ENCODE data around the gene GRM7.

The GRM7 gene

GRCh38 chr3:6985848-6986247 lies 124.9 kb downstream of the GRM7 start:
- DNase-seq: no peak

GRCh38 chr3:6989608-6990291 lies 128.8 kb downstream of the GRM7 start:
- DNase-seq: no peak

- DNase-seq: peak; percentile 38
Observed at GRCh38 chr3:6994081-6994668, 133.3 kb downstream of the GRM7 start.

- no peak for DNase-seq
Observed at GRCh38 chr3:7000501-7000900, 139.6 kb downstream of the GRM7 start.

GRCh38 chr3:7001370-7001769 lies 140.5 kb downstream of the GRM7 start:
- no peak for DNase-seq

GRCh38 chr3:7015683-7016440 lies 154.9 kb downstream of the GRM7 start:
- no peak for DNase-seq

- peak; percentile 22 for DNase-seq
Observed at GRCh38 chr3:7025581-7026300, 164.8 kb downstream of the GRM7 start.

- no peak for DNase-seq
Observed at GRCh38 chr3:7029562-7029961, 168.6 kb downstream of the GRM7 start.

GRCh38 chr3:7038394-7038793 lies 177.5 kb downstream of the GRM7 start:
- DNase-seq: no peak

- DNase-seq: no peak
Observed at GRCh38 chr3:7062714-7063113, 201.8 kb downstream of the GRM7 start.

- DNase-seq: no peak
Observed at GRCh38 chr3:7070461-7070860, 209.5 kb downstream of the GRM7 start.

GRCh38 chr3:7074217-7074616 lies 213.3 kb downstream of the GRM7 start:
- peak; percentile 11 for DNase-seq

GRCh38 chr3:7075117-7075516 lies 214.2 kb downstream of the GRM7 start:
- no peak for DNase-seq

GRCh38 chr3:7075901-7076300 lies 215.0 kb downstream of the GRM7 start:
- no peak for DNase-seq

GRCh38 chr3:7082244-7082643 lies 221.3 kb downstream of the GRM7 start:
- DNase-seq: no peak

- no peak for DNase-seq
Observed at GRCh38 chr3:7086417-7086816, 225.5 kb downstream of the GRM7 start.

- DNase-seq: no peak
Observed at GRCh38 chr3:7095116-7095515, 234.2 kb downstream of the GRM7 start.

- no peak for DNase-seq
Observed at GRCh38 chr3:7100136-7100535, 239.2 kb downstream of the GRM7 start.

- DNase-seq: no peak
Observed at GRCh38 chr3:7106635-7107034, 245.7 kb downstream of the GRM7 start.

- no peak for DNase-seq
Observed at GRCh38 chr3:7112523-7113056, 251.7 kb downstream of the GRM7 start.

GRCh38 chr3:7144697-7145308 lies 283.9 kb downstream of the GRM7 start:
- DNase-seq: peak; percentile 71

GRCh38 chr3:7146529-7146928 lies 285.6 kb downstream of the GRM7 start:
- no peak for DNase-seq

- DNase-seq: no peak
Observed at GRCh38 chr3:7158516-7158915, 297.6 kb downstream of the GRM7 start.
